ENCODE results near the gene RO60.

DNA sequence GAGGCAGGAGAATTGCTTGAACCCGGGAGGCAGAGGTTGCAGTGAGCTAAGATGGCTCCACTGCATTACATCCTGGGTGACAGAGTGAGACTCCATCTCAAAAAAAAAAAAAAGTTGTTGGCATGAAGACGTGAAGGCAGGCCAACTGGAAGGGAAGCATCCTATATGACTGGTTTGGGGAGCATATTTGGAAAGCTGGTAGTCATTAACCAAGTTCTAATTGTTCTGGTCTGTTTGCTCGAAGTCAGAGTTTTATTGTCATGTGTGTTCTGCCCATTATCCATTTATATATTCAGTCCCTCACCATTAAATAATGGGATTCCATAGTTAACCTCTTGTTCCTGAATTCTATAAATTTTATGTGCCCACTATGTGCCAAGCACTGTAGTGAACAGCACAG is 49.1 kb downstream of the RO60 start:
- TF ChIP-seq EZH2 (IDR thresholded peaks at IDR 0.05; ENCODE audit: insufficient read depth, poor library complexity, severe bottlenecking): no peak
- TF ChIP-seq EZH2phosphoT487 (IDR thresholded peaks at IDR 0.05; ENCODE audit: insufficient read depth, low read depth): no peak
